ENCODE data around the gene FIGLA.
A peak's percentile ranks its signal among the peaks of the same experiment; 100 is the strongest.
"Not testable (repeated sequence)": the region's sequence is repeated elsewhere in the genome, so short reads cannot be mapped to it uniquely, and the experiment has no call there.

The FIGLA gene

GRCh38 chr2:70807102-70807827, 16.8 kb upstream of the FIGLA start:
- no peak for DNase-seq

GRCh38 chr2:70806620-70807019, 16.2 kb upstream of the FIGLA start:
- DNase-seq, result no peak

- DNase-seq, result no peak
These were observed 15.6 kb upstream of the FIGLA start for GRCh38 chr2:70806013-70806412.

- no peak for DNase-seq
These were observed 11.3 kb upstream of the FIGLA start for GRCh38 chr2:70801607-70802263.

- no peak for DNase-seq
These were observed 9.3 kb upstream of the FIGLA start for GRCh38 chr2:70799706-70800105.

- not testable (repeated sequence) for DNase-seq
These were observed 7.6 kb upstream of the FIGLA start for GRCh38 chr2:70797996-70798395.

- no peak for DNase-seq
These were observed 7.1 kb upstream of the FIGLA start for GRCh38 chr2:70797506-70797905.

GRCh38 chr2:70796262-70796661, 5.8 kb upstream of the FIGLA start:
- no peak for DNase-seq

GRCh38 chr2:70795164-70795995, 4.9 kb upstream of the FIGLA start:
- DNase-seq, result no peak

- no peak for DNase-seq
These were observed 3.0 kb upstream of the FIGLA start for GRCh38 chr2:70793450-70793849.

GRCh38 chr2:70789304-70790135, 923 bp downstream of the FIGLA start:
- peak; percentile 34 to 40 for DNase-seq

- DNase-seq, result peak; percentile 29 to 31
These were observed 5.1 kb downstream of the FIGLA start for GRCh38 chr2:70785137-70785911.

GRCh38 chr2:70784320-70784719, 6.1 kb downstream of the FIGLA start:
- DNase-seq, result no peak

- no peak for DNase-seq
These were observed 10.4 kb downstream of the FIGLA start for GRCh38 chr2:70779911-70780545.

- DNase-seq, result no peak
These were observed 11.0 kb downstream of the FIGLA start for GRCh38 chr2:70779491-70779890.

GRCh38 chr2:70778676-70779075, 11.8 kb downstream of the FIGLA start:
- no peak for DNase-seq

GRCh38 chr2:70777450-70777849, 13.0 kb downstream of the FIGLA start:
- no peak for DNase-seq

GRCh38 chr2:70776266-70776665, 14.2 kb downstream of the FIGLA start:
- DNase-seq, result no peak

GRCh38 chr2:70775141-70775540, 15.3 kb downstream of the FIGLA start:
- no peak for DNase-seq

GRCh38 chr2:70772486-70773155, 17.8 kb downstream of the FIGLA start:
- DNase-seq, result no peak

- DNase-seq, result no peak
These were observed 19.0 kb downstream of the FIGLA start for GRCh38 chr2:70771446-70771845.
